8988T (cell line): ENCODE results near the gene PDZD2.
"Not testable (repeated sequence)": the region's sequence is repeated elsewhere in the genome, so short reads cannot be mapped to it uniquely, and the experiment has no call there.

Experiments
- DNase-seq: peaks from one replicate; pipeline ENCODE4 v3.0.0; 2011

The PDZD2 gene

DNA sequence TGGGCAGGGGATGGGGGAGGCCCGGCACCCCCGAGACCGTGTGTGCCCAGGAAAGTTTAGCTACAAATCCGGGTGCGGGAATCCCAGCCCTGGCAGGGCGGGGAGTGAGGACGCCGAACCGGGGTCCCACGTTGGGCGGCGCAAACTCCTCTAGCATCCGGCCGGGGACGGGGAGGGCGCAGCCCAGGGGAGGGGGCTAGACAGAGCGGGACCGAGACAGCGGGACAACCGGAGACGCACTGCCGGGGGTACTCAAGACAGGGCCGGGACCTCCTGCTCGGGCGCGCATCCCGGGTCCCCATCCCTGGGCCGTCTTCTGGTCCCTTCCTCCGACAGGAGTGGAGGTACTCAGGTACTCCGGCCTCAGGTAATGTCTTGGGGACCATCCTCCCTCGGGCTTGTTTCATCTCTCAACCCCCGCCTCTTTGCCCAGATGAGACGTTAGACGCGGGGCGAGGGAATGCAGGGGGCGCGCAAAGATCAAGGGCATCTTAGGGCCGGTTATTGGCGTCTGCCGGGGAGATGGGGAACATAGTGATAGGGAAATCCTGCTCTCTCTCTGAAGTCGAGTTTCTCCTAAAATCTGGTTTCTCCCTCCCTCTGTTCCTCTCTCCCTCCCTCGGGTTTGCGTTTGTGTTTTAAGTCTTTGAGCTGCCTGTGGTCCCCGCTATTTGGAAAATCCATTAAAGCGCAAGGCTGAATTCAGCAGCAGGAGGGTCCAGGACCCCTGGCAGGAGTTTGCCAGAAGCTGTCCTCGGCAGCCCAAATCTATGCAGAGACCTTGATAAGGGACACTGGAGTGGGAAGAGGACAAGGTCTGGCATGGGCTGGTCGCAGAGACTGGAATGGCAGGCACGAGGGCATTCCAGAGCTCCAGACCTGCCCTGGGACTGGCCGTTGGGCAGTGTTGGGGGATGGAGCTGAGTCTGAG is 815 bp downstream of the PDZD2 start:
- DNase-seq: no peak

DNA sequence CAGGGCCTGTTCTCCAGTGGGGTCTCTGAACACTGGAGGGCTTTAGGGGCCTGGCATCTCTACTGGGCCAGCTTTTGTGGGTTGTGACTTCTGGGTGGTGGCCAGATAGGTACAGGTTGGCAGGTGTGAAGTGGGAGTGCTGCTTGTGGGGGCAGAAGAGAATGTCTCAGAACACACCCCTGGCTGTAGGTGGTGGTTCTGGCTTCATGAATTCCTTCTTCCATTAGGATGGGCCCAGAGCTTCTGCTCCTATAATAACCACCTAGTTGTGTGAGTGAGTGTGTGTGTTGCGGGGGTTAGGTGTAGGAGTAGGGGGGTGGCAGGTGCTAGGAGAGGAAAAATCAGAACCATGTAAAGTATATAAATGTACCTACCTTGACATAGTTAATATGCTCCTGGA is 1.6 kb downstream of the PDZD2 start:
- DNase-seq: no peak

DNA sequence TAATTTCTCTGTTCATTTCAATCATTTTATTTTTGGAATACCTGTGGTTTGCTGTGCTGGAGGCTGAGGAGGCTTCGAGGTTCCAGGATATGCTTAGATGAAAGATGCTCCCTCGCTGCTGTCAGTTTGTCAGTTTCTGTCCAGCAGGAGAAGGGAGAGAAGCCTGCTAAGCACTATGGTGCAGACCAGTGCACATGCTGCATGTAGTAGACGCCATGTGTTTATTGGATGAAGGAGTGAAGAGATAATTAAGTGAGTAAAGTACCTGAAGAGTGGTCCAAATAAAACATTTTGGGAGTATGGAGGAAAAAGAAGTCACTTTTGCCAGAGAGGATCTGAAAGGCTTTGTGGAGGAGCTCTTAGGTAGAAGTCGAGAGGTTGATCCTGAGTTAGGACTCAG is 2.1 kb downstream of the PDZD2 start:
- DNase-seq: no peak

DNA sequence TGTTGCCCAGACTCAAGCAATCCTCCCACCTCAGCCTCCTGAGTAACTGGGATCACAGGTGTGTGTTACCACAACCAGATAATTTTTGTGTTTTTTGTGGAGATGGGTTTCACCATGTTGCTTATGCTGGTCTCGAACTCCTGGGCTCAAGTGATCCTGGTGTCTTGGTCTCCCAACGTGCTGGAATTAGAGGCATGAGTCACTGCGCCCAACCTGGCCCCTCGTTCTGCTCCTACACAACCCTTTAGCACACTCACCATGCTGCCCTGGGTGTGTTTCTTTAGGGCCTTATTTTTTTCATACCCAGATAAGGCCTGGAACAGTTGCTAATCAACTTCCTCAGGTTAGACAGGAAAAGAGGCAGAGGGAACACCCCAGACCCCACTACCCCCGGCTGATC is 2.6 kb downstream of the PDZD2 start:
- no peak for DNase-seq

DNA sequence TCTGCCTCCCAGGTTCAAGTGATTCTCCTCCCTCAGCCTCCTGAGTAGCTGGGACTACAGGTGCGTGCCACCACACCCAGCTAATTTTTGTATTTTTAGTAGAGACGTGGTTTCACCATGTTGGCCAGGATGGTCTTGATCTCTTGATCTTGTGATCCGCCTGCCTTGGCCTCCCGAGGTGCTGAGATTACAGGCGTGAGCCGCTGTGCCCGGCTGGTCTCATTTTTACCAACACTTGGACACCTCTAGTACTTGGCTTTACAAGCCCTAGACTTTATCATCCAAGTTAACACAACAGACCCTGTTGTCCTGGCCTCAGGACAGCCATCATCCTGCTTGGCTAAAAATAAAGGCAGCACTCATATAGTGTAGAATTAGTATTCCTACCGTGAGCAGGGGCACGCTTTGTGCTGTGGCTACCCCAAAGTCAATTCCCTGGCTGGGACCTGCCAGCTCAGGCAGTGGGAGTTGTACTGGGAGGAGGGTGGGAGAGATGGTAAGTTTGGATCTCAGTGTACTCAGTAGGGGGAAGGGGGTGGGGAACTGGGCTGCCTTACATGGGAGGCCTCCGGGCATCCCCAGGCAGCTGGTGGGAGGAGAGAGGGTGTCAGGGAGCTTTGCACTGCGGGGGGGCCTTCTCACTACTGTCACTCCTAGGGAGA is 6.6 kb downstream of the PDZD2 start:
- DNase-seq: no peak

DNA sequence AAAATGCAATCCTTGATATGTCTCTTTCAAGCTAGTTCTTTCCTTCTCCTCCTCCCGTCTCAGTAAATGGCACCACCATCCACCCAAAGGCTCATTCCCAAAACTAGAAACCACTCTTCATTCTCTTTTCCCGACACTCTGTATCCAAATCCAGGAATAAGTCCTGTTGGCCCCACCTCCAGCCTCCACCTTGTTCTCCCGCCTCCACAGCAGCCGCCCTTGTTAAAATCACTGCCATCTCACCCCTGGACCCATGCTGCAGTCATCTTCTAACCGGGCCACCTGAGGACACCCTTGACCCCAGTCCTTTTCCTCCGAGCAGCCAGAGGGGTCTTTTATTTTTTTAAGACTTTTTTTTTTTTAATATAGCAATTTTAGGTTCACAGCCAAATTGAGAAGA is 9.4 kb downstream of the PDZD2 start:
- no peak for DNase-seq

DNA sequence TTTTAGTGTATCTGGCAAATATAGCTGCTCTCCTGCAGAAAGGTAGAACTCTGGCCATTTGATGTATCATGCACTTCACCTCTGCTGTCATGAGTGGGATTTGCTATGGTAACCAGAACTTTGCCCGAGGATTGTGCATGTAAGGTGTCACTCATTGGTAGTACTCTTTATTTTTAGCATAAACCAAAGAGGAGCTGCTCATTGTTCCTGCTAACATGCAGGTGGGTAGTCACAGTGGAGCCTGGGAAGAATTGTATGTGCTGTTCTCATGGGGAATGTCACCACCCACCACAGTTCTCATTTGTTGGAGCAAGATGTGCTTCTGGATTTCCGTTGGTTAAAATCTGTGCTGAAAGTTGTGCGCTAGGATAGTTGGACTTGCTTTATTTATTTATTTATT is 12.3 kb downstream of the PDZD2 start:
- DNase-seq: no peak

DNA sequence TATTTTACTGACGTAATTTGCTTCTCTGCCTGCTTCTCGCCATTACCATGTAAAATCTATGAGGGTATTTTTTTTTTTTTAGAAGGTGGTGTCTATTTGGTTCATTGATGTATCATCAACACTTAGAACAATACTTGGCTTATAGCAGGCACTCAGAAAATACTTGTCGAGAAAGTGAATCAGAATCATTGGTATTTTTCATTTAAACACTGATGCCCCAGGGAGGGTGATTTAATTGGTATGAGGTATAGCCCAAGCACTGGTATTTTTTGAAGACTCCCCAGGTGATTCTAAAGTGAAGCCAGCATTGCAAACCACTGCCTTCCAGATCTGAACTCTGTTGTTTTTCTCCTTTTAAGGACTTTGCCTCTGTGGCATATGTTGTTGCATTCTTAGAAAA is 16.6 kb downstream of the PDZD2 start:
- no peak for DNase-seq

DNA sequence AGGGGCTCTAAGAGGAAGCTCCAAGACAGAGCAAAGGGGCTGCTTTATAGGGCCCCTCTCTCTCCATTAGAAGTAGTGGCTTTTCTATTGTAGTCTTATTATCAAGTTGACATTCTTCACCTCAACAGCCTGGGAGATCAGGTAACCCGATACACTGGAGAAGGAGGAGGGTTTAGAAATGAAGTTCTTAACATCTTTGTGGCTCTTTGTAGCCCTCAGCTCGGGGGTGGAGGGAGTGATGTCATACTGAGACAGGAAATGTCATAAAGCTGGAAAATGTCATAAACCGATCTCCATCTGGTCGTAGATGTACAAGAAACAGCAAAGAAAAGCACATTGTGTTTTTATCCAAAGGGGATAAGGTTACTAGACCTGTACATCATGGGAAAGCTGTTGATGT is 17.9 kb downstream of the PDZD2 start:
- no peak for DNase-seq

DNA sequence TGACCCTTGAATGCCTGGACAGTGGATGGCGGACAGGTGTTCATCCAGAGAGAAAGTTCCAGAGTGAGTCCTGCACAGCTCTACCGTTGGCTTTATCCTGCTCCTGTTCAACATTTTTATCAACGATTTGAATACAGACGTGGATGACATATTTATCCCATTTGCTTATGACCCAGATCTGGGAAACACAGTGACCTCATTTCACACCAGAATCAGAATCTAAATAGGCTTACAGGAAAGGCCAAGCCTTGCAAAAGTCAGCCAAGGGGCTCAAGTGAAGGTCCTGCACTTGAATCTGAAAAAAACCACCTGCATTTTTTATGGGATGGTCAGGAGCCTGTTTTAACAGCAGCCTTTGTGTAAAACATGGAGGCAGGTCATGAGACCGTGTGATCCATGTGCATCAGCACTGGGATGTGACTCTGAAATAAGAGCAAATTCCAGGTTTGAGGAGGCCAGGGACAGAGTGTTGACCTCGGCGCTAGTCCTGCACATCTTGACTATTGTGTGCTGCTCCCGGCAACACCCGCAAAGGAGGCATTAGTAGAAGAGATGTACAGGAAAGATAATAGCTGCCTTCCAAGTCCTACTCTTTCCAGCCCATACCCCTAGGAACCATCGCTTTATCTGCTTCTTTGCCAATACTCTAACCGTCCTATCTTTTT is 18.5 kb downstream of the PDZD2 start:
- no peak for DNase-seq

DNA sequence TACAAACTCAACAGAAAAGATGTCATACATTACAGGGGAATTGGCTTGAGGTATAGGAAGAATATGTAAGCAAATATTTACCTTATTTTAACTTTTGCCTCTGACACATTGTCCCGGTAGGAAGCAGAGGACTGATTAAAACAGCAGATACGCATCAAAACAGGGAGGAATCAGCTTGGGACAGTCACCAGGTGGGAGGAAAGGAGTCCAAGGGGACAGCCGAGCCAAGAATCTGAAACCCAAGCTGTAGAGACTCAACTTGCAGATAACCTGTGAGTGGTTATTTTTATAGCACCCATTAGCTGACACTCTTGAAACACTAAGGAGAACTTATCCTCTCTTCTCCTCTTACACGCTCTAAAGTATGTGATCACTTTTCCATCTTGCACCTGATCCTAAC is 22.3 kb downstream of the PDZD2 start:
- no peak for DNase-seq

DNA sequence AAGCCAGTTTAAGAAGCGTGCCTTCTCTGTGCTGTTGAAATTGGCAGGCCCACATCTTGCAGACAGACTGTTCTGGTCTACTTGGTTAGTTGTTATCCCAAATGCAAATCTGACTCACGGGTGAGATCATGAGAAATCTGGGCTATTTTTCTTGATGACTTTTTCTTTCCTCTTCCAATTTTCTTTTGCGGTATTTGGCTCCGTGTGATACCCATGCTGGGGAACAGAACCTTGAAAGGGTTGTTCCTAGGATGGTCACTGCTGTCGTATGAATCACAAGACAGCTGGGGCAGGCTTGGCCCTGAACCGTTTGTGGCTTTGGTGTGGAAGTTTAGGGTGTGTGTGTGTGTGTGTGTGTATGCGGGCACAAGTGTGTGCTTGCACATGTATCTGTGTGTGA is 24.6 kb downstream of the PDZD2 start:
- DNase-seq: no peak

DNA sequence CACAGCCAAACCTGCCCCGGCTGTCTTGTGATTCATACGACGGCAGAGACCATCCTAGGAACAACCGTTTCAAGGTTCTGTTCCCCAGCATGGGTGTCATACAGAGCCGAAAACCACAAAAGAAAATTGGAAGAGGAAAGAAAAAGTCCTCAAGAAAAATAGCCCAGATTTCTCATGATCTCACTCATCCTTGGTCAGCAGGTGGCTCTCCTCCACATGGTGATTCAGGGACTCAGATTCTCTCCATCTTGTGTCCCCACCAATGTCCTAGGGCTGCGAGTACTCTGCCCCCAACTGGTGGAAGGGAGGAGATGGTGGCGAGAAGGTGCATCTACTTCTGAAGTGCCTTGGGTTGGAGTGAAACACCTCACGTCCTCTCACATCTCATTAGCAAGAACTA is 25.6 kb downstream of the PDZD2 start:
- DNase-seq: peak; percentile 87

DNA sequence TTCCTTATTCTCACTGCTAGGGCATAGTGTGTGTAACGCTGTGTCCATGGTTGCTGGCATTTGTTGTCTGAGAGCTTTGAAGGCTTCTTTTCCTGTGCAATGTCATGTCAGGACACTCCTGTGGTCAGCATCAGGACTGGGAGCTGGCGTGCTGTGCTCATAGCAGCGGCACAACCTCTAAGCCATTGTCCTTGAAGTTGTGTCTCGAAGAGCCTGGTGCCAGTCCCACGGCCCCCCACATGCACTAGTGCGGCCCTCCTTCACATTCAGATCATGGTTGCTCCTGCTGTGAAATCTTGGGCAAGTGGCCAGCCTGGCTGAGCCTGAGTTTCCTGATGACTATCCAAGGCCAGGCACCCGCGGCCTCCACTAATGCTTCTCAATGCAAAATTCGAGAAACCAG is 32.4 kb downstream of the PDZD2 start:
- DNase-seq: no peak

DNA sequence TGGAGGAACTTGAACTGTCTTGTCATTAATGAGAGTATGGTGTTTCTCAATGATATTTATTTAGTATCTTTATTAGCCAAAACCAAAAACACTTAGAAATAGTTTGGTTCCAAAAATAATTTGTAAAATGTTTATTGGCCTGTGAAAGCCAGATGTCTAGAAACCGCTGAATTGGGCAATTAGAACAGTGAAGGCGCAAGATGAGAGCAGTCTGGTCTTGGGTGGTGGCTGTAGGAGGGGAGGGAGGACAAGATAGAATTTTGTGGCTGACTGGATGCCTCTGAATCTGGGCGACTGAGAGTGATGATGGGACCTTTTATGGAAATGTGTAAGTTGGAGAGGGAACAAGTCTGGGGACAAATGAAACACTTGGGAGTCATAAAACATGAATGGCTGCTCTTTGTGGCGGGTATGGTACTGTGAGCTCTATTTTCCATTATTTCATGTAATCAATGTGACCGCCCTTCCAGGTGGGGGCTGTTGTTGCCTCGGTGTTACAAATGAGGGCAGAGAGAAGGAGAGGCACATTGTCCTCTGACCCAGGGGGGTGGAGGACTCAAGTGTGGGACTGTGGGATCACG is 35.5 kb downstream of the PDZD2 start:
- DNase-seq: no peak

DNA sequence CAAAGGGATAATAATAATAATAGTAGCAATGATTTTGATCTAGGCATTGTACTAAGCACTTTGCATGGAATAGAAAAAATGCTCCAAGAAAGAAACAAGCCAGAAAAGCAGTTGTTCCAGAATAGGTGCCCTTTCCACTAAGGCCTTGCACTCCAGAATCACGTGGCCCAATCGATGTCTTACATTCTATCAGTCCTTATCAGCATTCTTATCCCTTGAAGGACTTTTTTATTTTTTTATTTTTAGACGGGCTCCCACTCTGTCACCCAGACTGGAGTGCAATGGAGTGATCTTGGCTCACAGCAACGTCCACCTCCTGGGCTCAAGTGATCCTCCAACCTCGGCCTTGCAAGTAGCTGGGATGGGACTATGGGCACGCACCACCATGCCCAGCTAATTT is 36.5 kb downstream of the PDZD2 start:
- no peak for DNase-seq

DNA sequence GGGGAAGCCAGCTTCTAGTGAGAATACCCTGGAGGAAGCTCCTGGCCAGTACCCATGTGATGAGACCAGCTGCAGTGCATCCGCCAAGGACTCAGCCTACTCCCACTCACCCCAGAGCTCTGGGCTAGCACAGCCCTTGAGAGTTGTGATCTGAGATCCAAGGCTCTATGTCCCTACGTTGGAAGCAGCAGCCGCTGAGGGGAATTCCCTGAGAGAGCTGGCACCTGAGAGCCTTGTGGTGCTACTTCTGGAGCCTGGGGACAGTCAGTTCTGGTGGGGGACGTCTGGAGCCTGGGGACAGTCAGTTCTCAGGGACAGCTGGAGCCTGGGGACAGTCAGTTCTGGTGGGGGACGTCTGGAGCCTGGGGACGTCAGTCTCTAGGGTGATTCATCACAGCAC is 39.2 kb downstream of the PDZD2 start:
- DNase-seq: no peak

DNA sequence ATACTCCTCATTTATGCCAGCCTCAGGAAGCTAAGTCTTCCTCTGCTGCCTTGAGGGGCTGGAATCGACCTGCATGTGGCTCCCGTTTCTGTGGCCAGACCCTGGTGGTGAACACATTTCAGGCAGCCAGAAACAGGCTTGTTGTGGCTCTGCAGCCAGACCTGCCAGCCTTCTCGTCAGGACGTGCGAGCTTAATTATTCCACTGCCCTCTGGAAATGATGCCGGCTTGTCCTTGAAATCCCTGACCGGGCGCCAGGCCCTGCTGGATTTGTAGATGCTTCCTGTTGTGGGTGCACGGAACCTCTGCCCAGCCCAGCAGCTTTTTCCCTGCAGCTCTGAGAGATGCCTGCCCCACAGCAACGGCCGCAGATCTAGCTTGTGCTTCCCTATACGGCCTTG is 41.6 kb downstream of the PDZD2 start:
- DNase-seq: no peak

DNA sequence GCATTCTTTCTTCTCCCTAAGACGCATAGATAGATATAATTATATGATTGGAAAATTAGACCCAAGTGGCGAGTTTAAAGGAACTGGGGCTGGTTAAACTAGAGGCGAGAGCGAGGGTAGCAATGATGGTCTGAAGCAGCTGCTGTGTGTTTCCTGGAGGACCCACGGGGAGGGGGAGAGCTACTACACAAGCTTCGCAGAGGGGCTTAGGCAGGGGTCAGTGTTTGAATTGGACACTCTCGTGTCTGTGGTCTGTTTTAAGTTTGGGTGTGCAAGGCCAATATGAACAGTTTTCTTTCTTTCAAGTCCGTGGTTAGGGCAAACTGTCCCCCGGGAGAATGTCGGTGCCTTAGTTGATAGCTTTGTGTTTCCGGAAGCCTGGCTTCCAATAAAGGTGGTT is 43.1 kb downstream of the PDZD2 start:
- no peak for DNase-seq

DNA sequence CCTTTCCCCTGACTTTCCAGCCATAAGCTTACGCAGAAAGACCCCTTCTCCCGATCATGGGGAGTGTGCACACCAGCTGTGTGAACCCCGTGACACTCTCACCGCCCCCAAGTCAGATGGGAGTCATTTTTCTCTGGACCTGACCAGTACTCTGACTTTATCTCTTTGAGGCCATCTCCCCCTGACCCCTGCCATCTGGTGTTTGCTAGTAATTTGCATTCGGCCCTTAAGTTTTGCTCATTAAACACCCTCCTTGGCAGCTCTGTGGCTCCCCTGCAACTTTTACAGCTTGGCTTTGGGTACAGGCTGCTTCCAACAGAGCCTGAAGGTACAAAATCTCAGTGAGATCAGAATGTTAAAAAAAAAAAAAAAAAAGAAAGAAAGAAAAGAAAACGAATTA is 43.9 kb downstream of the PDZD2 start:
- no peak for DNase-seq

DNA sequence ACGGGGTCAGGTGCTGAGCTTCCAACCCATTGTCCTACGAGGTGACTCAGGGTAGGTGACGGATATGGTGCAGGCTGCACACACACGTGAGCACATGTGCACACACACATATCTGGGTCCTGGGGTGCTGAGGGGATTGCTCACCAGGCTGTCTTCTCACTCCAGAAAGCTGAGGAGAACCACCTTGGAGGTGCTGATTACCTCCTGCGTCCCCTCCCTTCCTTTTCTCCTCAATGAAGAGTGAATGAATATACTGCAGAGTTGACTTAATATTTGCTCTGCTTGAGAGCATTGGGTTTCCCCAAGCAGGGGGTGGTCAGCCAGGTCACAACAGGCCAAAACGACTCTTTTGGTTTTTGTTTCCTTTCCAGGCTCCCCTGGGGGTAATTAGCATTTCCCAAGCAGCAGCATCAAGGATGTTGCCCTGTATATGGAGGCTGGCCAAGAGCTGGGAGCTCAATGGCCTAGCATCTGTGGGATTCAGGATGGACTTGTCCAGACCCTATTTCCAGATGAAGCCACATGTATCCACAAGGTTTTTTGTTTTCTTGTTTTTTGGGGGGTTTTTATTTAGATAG is 49.7 kb downstream of the PDZD2 start:
- DNase-seq: no peak

DNA sequence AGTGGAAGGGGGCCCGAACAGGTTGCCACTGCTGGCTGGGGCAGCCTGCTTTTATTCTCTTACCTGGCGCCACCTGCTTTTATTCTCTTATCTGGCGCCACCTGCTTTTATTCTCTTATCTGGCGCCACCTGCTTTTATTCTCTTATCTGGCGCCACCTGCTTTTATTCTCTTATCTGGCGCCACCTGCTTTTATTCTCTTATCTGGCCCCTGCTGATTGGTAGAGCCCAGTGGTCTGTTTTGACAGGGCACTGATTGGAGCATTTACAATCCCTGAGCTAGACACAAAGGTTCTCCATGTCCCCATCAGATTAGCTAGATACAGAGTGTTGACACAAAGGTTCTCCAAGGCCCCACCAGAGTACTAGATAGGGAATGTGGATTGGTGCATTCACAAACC is 52.5 kb downstream of the PDZD2 start:
- DNase-seq: not testable (repeated sequence)

DNA sequence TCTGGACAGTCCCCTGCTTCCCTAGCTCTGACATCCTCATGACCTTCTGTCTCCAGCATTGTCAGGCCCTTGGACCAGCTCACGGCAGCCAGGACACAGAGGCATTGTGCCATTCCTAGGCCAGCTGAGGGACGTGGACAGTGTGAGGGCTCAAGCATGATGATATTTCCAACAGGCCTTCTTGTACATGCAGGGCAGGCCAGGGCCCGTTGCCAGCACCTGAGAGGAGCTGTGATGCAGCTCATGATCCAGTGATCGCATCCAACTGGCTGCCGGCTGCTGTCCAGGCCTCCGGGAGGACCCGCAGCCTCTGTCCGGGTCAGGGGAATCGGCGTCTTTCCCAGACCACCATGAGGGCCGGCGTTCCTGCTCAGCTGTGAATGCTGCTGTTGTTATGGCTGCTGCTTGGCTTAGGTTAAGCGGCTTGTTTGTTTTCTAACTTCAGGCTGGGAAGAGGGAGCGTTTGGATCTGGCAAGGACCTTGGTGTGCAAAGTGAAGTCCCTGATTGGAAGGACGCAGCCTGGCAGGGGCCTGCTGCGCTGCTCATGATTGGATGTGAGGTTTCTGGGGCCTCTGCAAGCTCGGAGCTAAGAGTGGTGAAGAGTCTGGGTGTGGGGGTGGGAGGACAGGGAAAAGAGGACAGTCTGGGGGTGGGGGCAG is 53.8 kb downstream of the PDZD2 start:
- DNase-seq: no peak
